HepG2 (cell line): ENCODE results near the gene P2RX7.

ENCODE experiments used
- FOXJ3 ChIP-seq: sonication (generic); formaldehyde crosslinking; IDR thresholded peaks from 2 replicates; pipeline ENCODE4 v1.4.0; 2020; ENCODE audit warnings: missing genetic modification reagents, mild to moderate bottlenecking, borderline replicate concordance
- ZNF224 ChIP-seq: sonication (generic); formaldehyde crosslinking; IDR thresholded peaks from 2 replicates; pipeline ENCODE4 v1.5.0; 2020; ENCODE audit warnings: mild to moderate bottlenecking, missing genetic modification reagents

GRCh38 chr12:121233628-121234020 lies 100.9 kb downstream of the P2RX7 start:
- no peak for TF ChIP-seq FOXJ3 (CRISPR knock-in tag)
- no peak for TF ChIP-seq ZNF224
